Type B pancreatic cell (in vitro differentiated cells): Measurements from ENCODE around the gene ABHD12B. TPM values are rescaled to one million over a fixed set of nuclear protein-coding genes. Genes with fewer than 3 reads are reported as not detected.

Experiments used
- DNase-seq: peaks from one replicate; pipeline ENCODE4 v3.0.0; 2021; ENCODE audit warnings: mixed read lengths; ENCODE audit not compliant: unreplicated experiment; ENCODE audit errors: extremely low spot score
- H3K27ac Mint-ChIP-seq: 2 replicates; pipeline ENCODE4 v1.8.0; 2021; ENCODE audit warnings: mild to moderate bottlenecking, mixed read lengths
- H3K27me3 Mint-ChIP-seq: 2 replicates; pipeline ENCODE4 v1.8.0; 2021; ENCODE audit warnings: mixed read lengths
- H3K36me3 Mint-ChIP-seq: 2 replicates; pipeline ENCODE4 v1.8.0; 2021; ENCODE audit warnings: mixed read lengths
- H3K4me1 Mint-ChIP-seq: one replicate; pipeline ENCODE4 v1.8.0; 2021; ENCODE audit warnings: mixed read lengths; ENCODE audit not compliant: unreplicated experiment
- H3K4me3 Mint-ChIP-seq: 2 replicates; pipeline ENCODE4 v1.8.0; 2021; ENCODE audit warnings: mild to moderate bottlenecking, mixed read lengths
- H3K9me3 Mint-ChIP-seq: 2 replicates; pipeline ENCODE4 v1.8.0; 2021; ENCODE audit warnings: mixed read lengths
- CTCF ChIP-seq: fragments of 200-600 bp; sonication (generic); conservative IDR thresholded peaks from 2 replicates; pipeline ENCODE4 v1.5.0; 2021; ENCODE audit warnings: antibody characterized with exemption, mild to moderate bottlenecking
- total RNA-seq: library from RNA; stranded (reverse); gene quantifications from 2 replicates; pipeline ENCODE4 v1.2.1, GENCODE V29; 2021; ENCODE audit warnings: low replicate concordance

ABHD12B gene
- total RNA-seq, 1 donor from 2014 or later: 0.17 TPM

DNA sequence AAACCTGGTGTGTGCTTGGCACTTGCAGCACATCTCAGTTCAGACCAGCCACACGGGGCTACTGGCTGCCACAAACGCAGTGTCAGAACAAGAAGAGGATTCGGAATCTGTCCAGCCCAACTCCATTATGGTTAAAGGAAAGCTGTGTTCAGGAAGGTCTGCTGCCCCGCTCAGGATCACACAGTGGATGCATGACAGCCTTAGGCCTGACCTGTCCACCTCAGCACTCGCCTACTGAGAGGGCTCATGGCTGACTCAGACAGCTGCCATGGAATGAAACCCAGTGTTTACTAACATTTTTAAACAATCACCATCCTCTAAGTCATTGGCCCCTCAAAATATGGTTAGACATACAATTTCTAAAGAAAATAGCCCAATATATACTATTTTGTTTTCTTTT is 35.3 kb upstream of the ABHD12B start:
- peaks cover 3% of the 10 kb centered on the region for H3K36me3 Mint-ChIP-seq
- no peak overlapping the region for H3K4me3 Mint-ChIP-seq
- H3K27me3 Mint-ChIP-seq: peaks cover 47% of the 10 kb centered on the region
- H3K4me1 Mint-ChIP-seq: peaks cover 16% of the 10 kb centered on the region
- no peaks in the 10 kb centered on the region for H3K9me3 Mint-ChIP-seq
- H3K27ac Mint-ChIP-seq: no peak overlapping the region
- TF ChIP-seq CTCF: no peak
- no peak for DNase-seq

- H3K4me1 Mint-ChIP-seq: peaks cover 10% of the 10 kb centered on the region
- H3K4me3 Mint-ChIP-seq: no peak overlapping the region
- H3K36me3 Mint-ChIP-seq: peaks cover 3% of the 10 kb centered on the region
- H3K27ac Mint-ChIP-seq: no peak overlapping the region
- DNase-seq: no peak
- no peak for TF ChIP-seq CTCF
- peaks cover 42% of the 10 kb centered on the region for H3K27me3 Mint-ChIP-seq
- no peaks in the 10 kb centered on the region for H3K9me3 Mint-ChIP-seq
Observed at GRCh38 chr14:50837271-50837670, 34.6 kb upstream of the ABHD12B start.

DNA sequence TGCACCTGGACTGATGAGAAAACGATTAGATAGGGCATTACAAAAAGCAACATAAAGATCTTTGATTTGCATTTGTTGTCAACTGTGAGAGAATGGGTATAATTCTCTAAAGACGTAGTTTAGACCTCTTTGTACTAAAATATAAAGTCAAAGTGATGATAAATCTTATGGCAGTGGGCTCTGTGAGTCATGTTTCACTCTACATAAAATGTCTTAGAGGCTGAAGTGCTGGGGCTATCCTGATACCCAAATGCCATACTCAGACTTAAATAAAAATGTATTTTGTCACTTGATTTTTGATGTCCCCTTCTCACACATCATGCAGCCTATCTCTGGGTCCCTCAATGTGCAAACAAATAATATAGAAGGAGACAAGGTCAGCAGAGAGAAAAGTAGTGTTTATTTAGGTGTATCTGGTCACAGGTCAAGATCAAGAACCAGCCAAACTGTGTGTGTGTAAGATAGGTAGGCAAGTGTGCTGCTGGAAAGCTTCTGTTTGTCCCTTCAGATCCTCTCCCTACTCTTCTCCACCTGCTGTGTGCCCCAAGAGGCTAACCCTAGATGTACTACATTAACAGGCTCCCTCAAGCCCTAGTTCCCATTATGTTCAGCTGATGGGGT is 33.9 kb upstream of the ABHD12B start:
- Mint-ChIP-seq H3K36me3 (peaks cover 3% of the 10 kb centered on the region), H3K9me3 (no peaks in the 10 kb centered on the region), H3K4me1 (peaks cover 4% of the 10 kb centered on the region), H3K27ac (no peak overlapping the region), H3K27me3 (peaks cover 36% of the 10 kb centered on the region), H3K4me3 (no peak overlapping the region)
- no peak for DNase-seq
- no peak for TF ChIP-seq CTCF

- no peak for DNase-seq
- H3K4me3 Mint-ChIP-seq: no peak overlapping the region
- peaks cover 3% of the 10 kb centered on the region for H3K36me3 Mint-ChIP-seq
- H3K27ac Mint-ChIP-seq: no peak overlapping the region
- H3K27me3 Mint-ChIP-seq: peaks cover 35% of the 10 kb centered on the region
- TF ChIP-seq CTCF: no peak
- H3K9me3 Mint-ChIP-seq: no peaks in the 10 kb centered on the region
- peaks cover 4% of the 10 kb centered on the region for H3K4me1 Mint-ChIP-seq
Observed at GRCh38 chr14:50839048-50839447, 32.8 kb upstream of the ABHD12B start.

GRCh38 chr14:50839691-50840090 is 32.2 kb upstream of the ABHD12B start:
- H3K27ac Mint-ChIP-seq: no peak overlapping the region

More at GRCh38 chr14:50839691-50840090, 32.2 kb upstream of the ABHD12B start:
- peaks cover 4% of the 10 kb centered on the region for H3K4me1 Mint-ChIP-seq
- H3K4me3 Mint-ChIP-seq: no peak overlapping the region
- no peak for DNase-seq
- H3K9me3 Mint-ChIP-seq: no peaks in the 10 kb centered on the region
- peaks cover 3% of the 10 kb centered on the region for H3K36me3 Mint-ChIP-seq
- H3K27me3 Mint-ChIP-seq: peaks cover 32% of the 10 kb centered on the region
- no peak for TF ChIP-seq CTCF
